HEK293 (cell line): ENCODE measurements around the gene ELFN1.

Experiments used
- CTCF ChIA-PET: fragments of 350-600 bp; formaldehyde crosslinking; extraction: SDS; loops from one replicate; lab custom pipeline; 2021; ENCODE audit warnings: antibody characterized with exemption; lab: Yijun Ruan, JAX
- POLR2A ChIA-PET: fragments of 300-600 bp; formaldehyde crosslinking; extraction: SDS; loops from one replicate; lab custom pipeline; 2020; ENCODE audit warnings: antibody characterized with exemption, inconsistent platforms; lab: Yijun Ruan, JAX
- H3K27ac ChIP-seq: fragments of 200-500 bp; sonication (Bioruptor generic); 2 replicates; pipeline ENCODE4 v1.5.1; 2014; ENCODE audit warnings: low read depth, low read length, control low read depth, inconsistent platforms; ENCODE audit errors: extremely low read depth
- H3K36me3 ChIP-seq, 2 experiments: fragments of 200-500 bp in 1 of 2; sonication (Bioruptor generic) in 1 of 2; 1 replicate in 1 of 2; 2 replicates in 1 of 2; pipeline ENCODE4 v1.5.1; 2014 to 2017; ENCODE audit warnings: inconsistent platforms in 2 of 2, low read length in 2 of 2; ENCODE audit not compliant: control insufficient read depth in 2 of 2, insufficient read depth in 1 of 2
- H3K4me1 ChIP-seq: fragments of 200-500 bp; sonication (Bioruptor generic); 2 replicates; pipeline ENCODE4 v1.5.1; 2014; ENCODE audit warnings: mild to moderate bottlenecking, low read length, inconsistent platforms; ENCODE audit not compliant: control insufficient read depth, insufficient read depth
- H3K4me3 ChIP-seq: 2 replicates; pipeline ENCODE4 v1.5.1; 2011; ENCODE audit warnings: low read depth, mild to moderate bottlenecking, control low read depth, low read length, moderate library complexity
- H3K9me3 ChIP-seq: fragments of 200-500 bp; sonication (Bioruptor generic); 2 replicates; pipeline ENCODE4 v1.5.1; 2014; ENCODE audit warnings: low read depth, low read length, inconsistent platforms; ENCODE audit not compliant: control insufficient read depth, insufficient read depth
- GLIS2 ChIP-seq: fragments of 450-650 bp; formaldehyde crosslinking; IDR thresholded peaks from 2 replicates; pipeline ENCODE4 v1.5.1; 2016; ENCODE audit warnings: missing biosample characterization, missing genetic modification characterization
- KLF16 ChIP-seq: fragments of 450-650 bp; formaldehyde crosslinking; IDR thresholded peaks from 2 replicates; pipeline ENCODE4 v1.5.1; 2017; ENCODE audit warnings: missing biosample characterization, missing genetic modification characterization
- KLF8 ChIP-seq: fragments of 450-650 bp; formaldehyde crosslinking; IDR thresholded peaks from 2 replicates; pipeline ENCODE4 v1.5.1; 2016; ENCODE audit warnings: missing biosample characterization, missing genetic modification characterization
- SP3 ChIP-seq: fragments of 450-650 bp; formaldehyde crosslinking; IDR thresholded peaks from 2 replicates; pipeline ENCODE4 v1.5.1; 2016; ENCODE audit warnings: missing biosample characterization, missing genetic modification characterization
- TRIM28 ChIP-seq: IDR thresholded peaks from 2 replicates; pipeline ENCODE4 v1.6.1; 2011; ENCODE audit warnings: low read length, control low read depth, borderline replicate concordance
- YY2 ChIP-seq: fragments of 450-650 bp; formaldehyde crosslinking; IDR thresholded peaks from 2 replicates; pipeline ENCODE4 v1.5.1; 2016; ENCODE audit warnings: missing biosample characterization, missing genetic modification characterization
- ZEB2 ChIP-seq: fragments of 450-650 bp; formaldehyde crosslinking; IDR thresholded peaks from 2 replicates; pipeline ENCODE4 v1.5.1; 2016; ENCODE audit warnings: missing biosample characterization, missing genetic modification characterization
- ZFP3 ChIP-seq: fragments of 450-650 bp; formaldehyde crosslinking; IDR thresholded peaks from 2 replicates; pipeline ENCODE4 v1.5.1; 2016; ENCODE audit warnings: low read depth, missing biosample characterization, missing genetic modification characterization
- ZNF140 ChIP-seq: fragments of 450-650 bp; formaldehyde crosslinking; IDR thresholded peaks from 2 replicates; pipeline ENCODE4 v1.5.1; 2016; ENCODE audit warnings: missing biosample characterization, missing genetic modification characterization
- ZNF155 ChIP-seq: fragments of 450-650 bp; formaldehyde crosslinking; IDR thresholded peaks from 2 replicates; pipeline ENCODE4 v1.5.1; 2016; ENCODE audit warnings: missing biosample characterization, missing genetic modification characterization
- ZNF175 ChIP-seq: fragments of 450-650 bp; formaldehyde crosslinking; IDR thresholded peaks from 2 replicates; pipeline ENCODE4 v1.5.1; 2016; ENCODE audit warnings: missing biosample characterization, missing genetic modification characterization
- ZNF274 ChIP-seq, 2 experiments: fragments of 200-500 bp in 1 of 2; fragments of 450-650 bp in 1 of 2; sonication (Bioruptor generic) in 1 of 2; formaldehyde crosslinking in 1 of 2; IDR thresholded peaks; 2 replicates each; pipeline versions ENCODE4 v1.5.1 to v1.6.1; 2014 to 2016; ENCODE audit warnings: borderline replicate concordance in 1 of 2, inconsistent platforms in 1 of 2, low read length in 1 of 2, missing biosample characterization in 1 of 2, missing genetic modification characterization in 1 of 2
- ZNF548 ChIP-seq: fragments of 450-650 bp; formaldehyde crosslinking; IDR thresholded peaks from 2 replicates; pipeline ENCODE4 v1.5.1; 2016; ENCODE audit warnings: missing biosample characterization, missing genetic modification characterization
- ZNF549 ChIP-seq: fragments of 450-650 bp; IDR thresholded peaks from 2 replicates; pipeline ENCODE4 v1.5.1; 2018; ENCODE audit warnings: missing biosample characterization, missing genetic modification characterization, mild to moderate bottlenecking, inconsistent platforms, moderate library complexity
- ZNF585B ChIP-seq: fragments of 450-650 bp; formaldehyde crosslinking; IDR thresholded peaks from 2 replicates; pipeline ENCODE4 v1.5.1; 2016; ENCODE audit warnings: missing biosample characterization, missing genetic modification characterization
- ZNF610 ChIP-seq: fragments of 450-650 bp; formaldehyde crosslinking; IDR thresholded peaks from 2 replicates; pipeline ENCODE4 v1.5.1; 2016; ENCODE audit warnings: missing biosample characterization, missing genetic modification characterization, borderline replicate concordance
- ZNF629 ChIP-seq: fragments of 450-650 bp; formaldehyde crosslinking; IDR thresholded peaks from 2 replicates; pipeline ENCODE4 v1.5.1; 2017; ENCODE audit warnings: missing biosample characterization, missing genetic modification characterization
- ZNF768 ChIP-seq: fragments of 450-650 bp; formaldehyde crosslinking; IDR thresholded peaks from 2 replicates; pipeline ENCODE4 v1.5.1; 2018; ENCODE audit warnings: missing biosample characterization, mild to moderate bottlenecking, missing genetic modification characterization
- ZNF830 ChIP-seq: fragments of 450-650 bp; IDR thresholded peaks from 2 replicates; pipeline ENCODE4 v1.5.0; 2018; ENCODE audit warnings: missing biosample characterization, missing genetic modification characterization, low read depth, mild to moderate bottlenecking, moderate library complexity
- ZNF843 ChIP-seq: fragments of 450-650 bp; formaldehyde crosslinking; IDR thresholded peaks from 2 replicates; pipeline ENCODE4 v1.5.1; 2016; ENCODE audit warnings: missing biosample characterization, missing genetic modification characterization
- TF ChIP-seq, protein P1 (sequence below): fragments of 450-650 bp; formaldehyde crosslinking; IDR thresholded peaks from 2 replicates; pipeline ENCODE4 v1.5.1; 2016; ENCODE audit warnings: missing biosample characterization, missing genetic modification characterization, low read depth
- TF ChIP-seq, protein P2 (sequence below): fragments of 450-650 bp; formaldehyde crosslinking; IDR thresholded peaks from 2 replicates; pipeline ENCODE4 v1.5.1; 2017; ENCODE audit warnings: missing biosample characterization, missing genetic modification characterization
- TF ChIP-seq, protein P3 (sequence below): fragments of 450-650 bp; formaldehyde crosslinking; IDR thresholded peaks from 2 replicates; pipeline ENCODE4 v1.5.1; 2017; ENCODE audit warnings: missing biosample characterization, mild to moderate bottlenecking, missing genetic modification characterization, moderate library complexity

Gene ELFN1

DNA sequence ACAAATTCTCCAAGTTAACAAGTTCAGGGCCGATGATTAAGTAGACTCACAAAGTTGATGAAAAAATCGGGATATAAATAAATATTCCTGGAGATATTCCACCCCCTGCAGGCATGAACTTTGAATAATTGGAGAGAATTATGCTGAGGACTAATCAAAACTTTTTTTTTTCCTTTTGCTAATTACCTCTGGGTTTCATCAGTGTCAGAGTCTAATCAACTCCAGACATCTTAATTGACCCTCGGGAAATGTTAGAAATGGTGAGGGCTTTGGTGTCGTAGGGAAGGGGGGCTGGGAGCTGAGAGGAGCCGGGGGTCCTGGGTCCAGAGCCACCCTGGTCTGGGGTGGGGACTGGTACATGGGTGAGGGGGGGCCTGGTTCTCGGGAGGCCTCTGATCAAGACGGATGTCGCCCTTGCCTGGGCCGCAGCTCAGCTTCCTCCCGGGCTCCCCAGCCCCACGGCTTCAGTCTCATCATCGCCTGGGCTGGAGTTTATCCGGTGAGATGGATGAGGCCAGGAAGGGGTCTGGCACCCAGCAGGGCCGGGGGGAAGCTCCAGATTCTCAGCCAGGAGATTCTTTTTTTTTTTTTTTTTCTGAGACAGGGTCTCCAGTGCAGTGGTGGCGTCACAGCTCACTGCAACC lies 30.4 kb upstream of the ELFN1 start:
- CTCF ChIA-PET = interaction anchor here (0.8 kb wide), 1 partner anchor 61 kb away, joined by 3 read pairs; no protein-coding TSS in a partner anchor
- POLR2A ChIA-PET = no interaction called here

DNA sequence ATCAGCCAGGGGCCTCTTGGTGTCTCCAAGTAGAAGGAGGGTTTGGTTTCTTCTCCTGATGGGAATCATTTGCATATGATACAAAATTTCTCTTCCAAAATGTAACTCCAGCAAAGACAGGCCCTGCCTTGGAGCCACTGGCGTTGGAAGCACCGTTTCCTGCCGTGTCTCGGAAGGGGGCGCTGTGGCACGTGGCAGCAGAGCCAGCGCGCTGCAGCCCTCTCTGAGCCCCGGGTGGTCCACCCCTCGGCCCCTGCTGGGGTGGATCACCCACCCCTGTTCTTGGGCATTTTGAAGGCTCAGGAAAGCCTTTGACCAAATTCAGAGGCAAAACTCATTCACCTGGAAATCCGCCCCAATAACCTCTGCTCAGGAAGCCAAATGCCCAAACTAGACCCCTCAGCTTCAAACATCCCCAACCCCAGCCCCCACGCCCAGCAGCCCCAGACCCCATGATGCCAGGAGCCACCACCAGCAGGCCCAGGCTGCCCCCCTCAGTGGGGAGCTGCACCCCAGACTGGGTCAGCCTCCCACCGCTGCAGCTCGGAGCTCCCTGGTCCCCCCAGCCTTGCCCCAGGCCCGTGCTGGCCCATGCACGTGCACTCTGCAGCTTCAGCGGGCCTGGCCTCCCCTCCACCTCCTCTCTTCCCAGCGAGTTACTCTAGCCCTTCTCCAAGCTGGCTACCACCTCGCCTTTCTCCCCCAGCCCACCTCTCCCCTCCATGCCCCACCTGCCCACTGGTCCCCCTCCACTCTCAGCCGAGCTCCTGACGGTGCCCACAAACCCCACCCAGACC lies 29.5 kb upstream of the ELFN1 start:
- no peak overlapping the region for H3K4me3 ChIP-seq
- TF ChIP-seq, protein P1, sequence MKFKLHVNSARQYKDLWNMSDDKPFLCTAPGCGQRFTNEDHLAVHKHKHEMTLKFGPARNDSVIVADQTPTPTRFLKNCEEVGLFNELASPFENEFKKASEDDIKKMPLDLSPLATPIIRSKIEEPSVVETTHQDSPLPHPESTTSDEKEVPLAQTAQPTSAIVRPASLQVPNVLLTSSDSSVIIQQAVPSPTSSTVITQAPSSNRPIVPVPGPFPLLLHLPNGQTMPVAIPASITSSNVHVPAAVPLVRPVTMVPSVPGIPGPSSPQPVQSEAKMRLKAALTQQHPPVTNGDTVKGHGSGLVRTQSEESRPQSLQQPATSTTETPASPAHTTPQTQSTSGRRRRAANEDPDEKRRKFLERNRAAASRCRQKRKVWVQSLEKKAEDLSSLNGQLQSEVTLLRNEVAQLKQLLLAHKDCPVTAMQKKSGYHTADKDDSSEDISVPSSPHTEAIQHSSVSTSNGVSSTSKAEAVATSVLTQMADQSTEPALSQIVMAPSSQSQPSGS (tag by site-specific recombination) = no peak
- TF ChIP-seq ZNF140 (tag by site-specific recombination) (no peak), ZNF175 (tag by site-specific recombination) (no peak), KLF8 (tag by site-specific recombination) (no peak), YY2 (no peak), GLIS2 (tag by site-specific recombination) (no peak), ZNF274 (IDR thresholded peaks at IDR 0.05; ENCODE audit: low read length) (no peak), ZNF274 (tag by site-specific recombination; IDR thresholded peaks at IDR 0.05; ENCODE audit: borderline replicate concordance) (no peak), ZNF629 (no peak), ZNF843 (tag by site-specific recombination) (no peak), ZNF830 (tag by site-specific recombination) (no peak), ZNF155 (no peak), ZNF585B (tag by site-specific recombination) (no peak), ZEB2 (tag by site-specific recombination) (no peak), ZNF548 (tag by site-specific recombination) (no peak)
- TF ChIP-seq, protein P2, sequence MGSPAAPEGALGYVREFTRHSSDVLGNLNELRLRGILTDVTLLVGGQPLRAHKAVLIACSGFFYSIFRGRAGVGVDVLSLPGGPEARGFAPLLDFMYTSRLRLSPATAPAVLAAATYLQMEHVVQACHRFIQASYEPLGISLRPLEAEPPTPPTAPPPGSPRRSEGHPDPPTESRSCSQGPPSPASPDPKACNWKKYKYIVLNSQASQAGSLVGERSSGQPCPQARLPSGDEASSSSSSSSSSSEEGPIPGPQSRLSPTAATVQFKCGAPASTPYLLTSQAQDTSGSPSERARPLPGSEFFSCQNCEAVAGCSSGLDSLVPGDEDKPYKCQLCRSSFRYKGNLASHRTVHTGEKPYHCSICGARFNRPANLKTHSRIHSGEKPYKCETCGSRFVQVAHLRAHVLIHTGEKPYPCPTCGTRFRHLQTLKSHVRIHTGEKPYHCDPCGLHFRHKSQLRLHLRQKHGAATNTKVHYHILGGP (tag by site-specific recombination) = no peak
- TF ChIP-seq, protein P3, sequence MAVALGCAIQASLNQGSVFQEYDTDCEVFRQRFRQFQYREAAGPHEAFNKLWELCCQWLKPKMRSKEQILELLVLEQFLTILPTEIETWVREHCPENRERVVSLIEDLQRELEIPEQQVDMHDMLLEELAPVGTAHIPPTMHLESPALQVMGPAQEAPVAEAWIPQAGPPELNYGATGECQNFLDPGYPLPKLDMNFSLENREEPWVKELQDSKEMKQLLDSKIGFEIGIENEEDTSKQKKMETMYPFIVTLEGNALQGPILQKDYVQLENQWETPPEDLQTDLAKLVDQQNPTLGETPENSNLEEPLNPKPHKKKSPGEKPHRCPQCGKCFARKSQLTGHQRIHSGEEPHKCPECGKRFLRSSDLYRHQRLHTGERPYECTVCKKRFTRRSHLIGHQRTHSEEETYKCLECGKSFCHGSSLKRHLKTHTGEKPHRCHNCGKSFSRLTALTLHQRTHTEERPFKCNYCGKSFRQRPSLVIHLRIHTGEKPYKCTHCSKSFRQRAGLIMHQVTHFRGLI = no peak
- TF ChIP-seq, all 188 proteins: peak for 0
- no peaks in the 10 kb centered on the region for H3K36me3 ChIP-seq
- POLR2A ChIA-PET = no interaction called here
- H3K4me1 ChIP-seq = no peaks in the 10 kb centered on the region
- CTCF ChIA-PET = interaction anchor here (0.6 kb wide), 1 partner anchor 488 kb away, joined by 4 read pairs; no protein-coding TSS in a partner anchor
- H3K9me3 ChIP-seq = no peaks in the 10 kb centered on the region
- H3K27ac ChIP-seq = no peak overlapping the region

More for the DNA sequence above, 30.4 kb upstream of the ELFN1 start:
- Histone ChIP-seq H3K9me3 (no peaks in the 10 kb centered on the region), H3K27ac (no peak overlapping the region), H3K4me3 (no peak overlapping the region), H3K36me3 (no peaks in the 10 kb centered on the region), H3K4me1 (no peaks in the 10 kb centered on the region)
- TF ChIP-seq ZFP3 (tag by site-specific recombination) (no peak), SP3 (tag by site-specific recombination) (no peak), KLF16 (tag by site-specific recombination) (no peak), ZNF768 (tag by site-specific recombination) (no peak), TRIM28 (no peak), ZNF610 (no peak), ZNF175 (tag by site-specific recombination) (no peak), YY2 (no peak), ZNF549 (tag by site-specific recombination) (no peak)
